ENCODE data around the gene GALNT1. TPM values are rescaled to one million over a fixed set of nuclear protein-coding genes. Genes with fewer than 3 reads are reported as not detected.

Gene GALNT1
- total RNA-seq, 1 experiment from 2014 or later = 25.6 TPM

DNA sequence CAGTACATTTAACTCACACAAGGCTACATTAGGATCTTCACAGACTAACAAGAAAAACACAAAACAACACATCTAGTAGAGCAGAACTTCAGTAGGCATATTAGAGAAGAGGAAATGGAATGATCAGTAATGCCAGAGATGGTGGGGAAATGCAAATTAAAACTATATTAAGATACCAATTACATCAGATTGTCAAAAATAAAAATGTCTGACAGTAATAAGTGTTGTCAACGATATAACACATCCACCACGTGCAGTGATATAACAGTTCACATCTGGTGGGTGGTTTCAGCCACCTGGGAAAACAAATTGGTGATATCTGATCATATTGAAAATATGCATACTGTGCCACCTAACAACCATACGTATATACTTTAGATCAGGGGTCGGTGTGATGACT is 59.9 kb downstream of the GALNT1 start:
- BruUV-seq (replicated peaks) = no TSS peak
- Histone ChIP-seq H3K4me1 (ENCODE audit: insufficient read depth, low read length, poor library complexity, severe bottlenecking) (no peaks in the 10 kb centered on the region), H3K27ac (ENCODE audit: low read depth, low read length, poor library complexity, severe bottlenecking) (no peak overlapping the region), H3K36me3 (ENCODE audit: insufficient read depth, low read length, poor library complexity, severe bottlenecking) (no peaks in the 10 kb centered on the region), H3K4me3 (ENCODE audit: low read depth, low read length, poor library complexity, severe bottlenecking) (no peak overlapping the region), H3K27me3 (replicated peaks; ENCODE audit: insufficient read depth, low read depth, low read length, poor library complexity) (no peaks in the 10 kb centered on the region), H3K9me3 (ENCODE audit: low read depth, low read length, poor library complexity, severe bottlenecking) (no peaks in the 10 kb centered on the region)
- no peak for DNase-seq (ENCODE audit: low spot score)
- TF ChIP-seq, protein P1, sequence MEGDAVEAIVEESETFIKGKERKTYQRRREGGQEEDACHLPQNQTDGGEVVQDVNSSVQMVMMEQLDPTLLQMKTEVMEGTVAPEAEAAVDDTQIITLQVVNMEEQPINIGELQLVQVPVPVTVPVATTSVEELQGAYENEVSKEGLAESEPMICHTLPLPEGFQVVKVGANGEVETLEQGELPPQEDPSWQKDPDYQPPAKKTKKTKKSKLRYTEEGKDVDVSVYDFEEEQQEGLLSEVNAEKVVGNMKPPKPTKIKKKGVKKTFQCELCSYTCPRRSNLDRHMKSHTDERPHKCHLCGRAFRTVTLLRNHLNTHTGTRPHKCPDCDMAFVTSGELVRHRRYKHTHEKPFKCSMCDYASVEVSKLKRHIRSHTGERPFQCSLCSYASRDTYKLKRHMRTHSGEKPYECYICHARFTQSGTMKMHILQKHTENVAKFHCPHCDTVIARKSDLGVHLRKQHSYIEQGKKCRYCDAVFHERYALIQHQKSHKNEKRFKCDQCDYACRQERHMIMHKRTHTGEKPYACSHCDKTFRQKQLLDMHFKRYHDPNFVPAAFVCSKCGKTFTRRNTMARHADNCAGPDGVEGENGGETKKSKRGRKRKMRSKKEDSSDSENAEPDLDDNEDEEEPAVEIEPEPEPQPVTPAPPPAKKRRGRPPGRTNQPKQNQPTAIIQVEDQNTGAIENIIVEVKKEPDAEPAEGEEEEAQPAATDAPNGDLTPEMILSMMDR (conservative IDR thresholded peaks at IDR 0.05; ENCODE audit: low read depth, low read length) = no peak
- TF ChIP-seq EZH2 (IDR thresholded peaks at IDR 0.05; ENCODE audit: borderline replicate concordance, low read depth, low read length, poor library complexity, severe bottlenecking) = no peak
- ChIA-PET POLR2A (ENCODE audit: low non-redundant PET) (no interaction called here), CTCF (no interaction called here)
- intact Hi-C loops (cut with micrococcal nuclease; ENCODE audit: unreplicated experiment) = no loop called here

DNA sequence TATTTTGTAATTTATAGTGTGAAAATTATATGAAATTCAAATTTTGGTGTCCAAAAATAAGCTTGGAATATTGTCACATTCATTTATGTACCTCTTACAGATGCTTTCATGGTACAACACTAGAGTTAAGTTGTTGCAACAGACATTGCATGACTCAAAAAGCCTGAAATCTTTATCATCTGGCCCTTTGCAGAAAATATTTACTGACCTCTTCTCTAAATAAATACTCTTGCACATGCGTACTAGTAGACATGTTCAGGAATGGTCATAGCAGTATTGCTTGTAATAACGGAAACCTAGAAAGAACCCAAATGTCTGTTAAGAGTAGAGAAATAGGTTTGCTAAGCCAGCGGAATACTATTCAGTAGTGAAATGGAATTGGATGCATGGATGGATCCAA is 60.4 kb downstream of the GALNT1 start:
- DNase-seq (ENCODE audit: low spot score) = no peak
- Histone ChIP-seq H3K27me3 (replicated peaks; ENCODE audit: insufficient read depth, low read depth, low read length, poor library complexity) (no peaks in the 10 kb centered on the region), H3K27ac (ENCODE audit: low read depth, low read length, poor library complexity, severe bottlenecking) (no peak overlapping the region), H3K4me3 (ENCODE audit: low read depth, low read length, poor library complexity, severe bottlenecking) (no peak overlapping the region), H3K9me3 (ENCODE audit: low read depth, low read length, poor library complexity, severe bottlenecking) (no peaks in the 10 kb centered on the region), H3K4me1 (ENCODE audit: insufficient read depth, low read length, poor library complexity, severe bottlenecking) (no peaks in the 10 kb centered on the region), H3K36me3 (ENCODE audit: insufficient read depth, low read length, poor library complexity, severe bottlenecking) (no peaks in the 10 kb centered on the region)
- no peak for TF ChIP-seq EZH2 (IDR thresholded peaks at IDR 0.05; ENCODE audit: borderline replicate concordance, low read depth, low read length, poor library complexity, severe bottlenecking)
- TF ChIP-seq, protein P1 (conservative IDR thresholded peaks at IDR 0.05; ENCODE audit: low read depth, low read length) = no peak
- BruUV-seq (replicated peaks) = no TSS peak
- ChIA-PET POLR2A (ENCODE audit: low non-redundant PET) (no interaction called here), CTCF (no interaction called here)
- intact Hi-C loops (cut with micrococcal nuclease; ENCODE audit: unreplicated experiment) = no loop called here

DNA sequence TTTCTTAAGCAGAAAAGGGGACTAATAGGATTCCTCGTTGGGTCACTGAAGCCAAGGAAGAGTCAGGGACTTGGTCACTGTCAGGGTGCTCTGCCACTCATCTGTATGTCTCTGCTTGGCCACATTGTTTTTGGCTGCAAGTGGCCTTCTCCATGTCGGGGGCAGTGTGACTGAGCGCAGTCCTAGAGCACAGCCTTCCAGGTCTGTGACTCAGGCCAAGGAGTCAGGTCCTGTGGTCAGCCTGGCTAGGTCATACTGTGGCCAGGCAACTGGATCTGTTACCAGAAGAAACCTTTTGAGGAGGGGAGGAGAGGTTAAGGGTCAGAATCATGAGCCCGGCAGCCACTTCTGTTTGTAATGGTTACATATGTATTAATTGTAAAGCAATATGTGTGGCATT is 61.3 kb downstream of the GALNT1 start:
- POLR2A ChIA-PET (ENCODE audit: low non-redundant PET) = no interaction called here

More for the DNA sequence above, 61.3 kb downstream of the GALNT1 start:
- Histone ChIP-seq H3K27ac (ENCODE audit: low read depth, low read length, poor library complexity, severe bottlenecking) (no peak overlapping the region), H3K36me3 (ENCODE audit: insufficient read depth, low read length, poor library complexity, severe bottlenecking) (no peaks in the 10 kb centered on the region), H3K9me3 (ENCODE audit: low read depth, low read length, poor library complexity, severe bottlenecking) (no peaks in the 10 kb centered on the region), H3K4me1 (ENCODE audit: insufficient read depth, low read length, poor library complexity, severe bottlenecking) (no peaks in the 10 kb centered on the region), H3K27me3 (replicated peaks; ENCODE audit: insufficient read depth, low read depth, low read length, poor library complexity) (no peaks in the 10 kb centered on the region), H3K4me3 (ENCODE audit: low read depth, low read length, poor library complexity, severe bottlenecking) (no peak overlapping the region)
- intact Hi-C loops (cut with micrococcal nuclease; ENCODE audit: unreplicated experiment) = no loop called here
- no peak for TF ChIP-seq EZH2 (IDR thresholded peaks at IDR 0.05; ENCODE audit: borderline replicate concordance, low read depth, low read length, poor library complexity, severe bottlenecking)
- TF ChIP-seq, protein P1 (conservative IDR thresholded peaks at IDR 0.05; ENCODE audit: low read depth, low read length) = no peak
- DNase-seq (ENCODE audit: low spot score) = no peak
- BruUV-seq (replicated peaks) = no TSS peak
- CTCF ChIA-PET = no interaction called here
